HEK293 (cell line): ENCODE results near the gene CAPN10.
A peak's percentile ranks its signal among the peaks of the same experiment; 100 is the strongest.

Source experiments
- CTCF ChIA-PET: fragments of 350-600 bp; formaldehyde crosslinking; extraction: SDS; loops from one replicate; lab custom pipeline; 2021; ENCODE audit warnings: antibody characterized with exemption; lab: Yijun Ruan, JAX
- POLR2A ChIA-PET: fragments of 300-600 bp; formaldehyde crosslinking; extraction: SDS; loops from one replicate; lab custom pipeline; 2020; ENCODE audit warnings: antibody characterized with exemption, inconsistent platforms; lab: Yijun Ruan, JAX
- H3K27ac ChIP-seq: fragments of 200-500 bp; sonication (Bioruptor generic); 2 replicates; pipeline ENCODE4 v1.5.1; 2014; ENCODE audit warnings: low read depth, low read length, control low read depth, inconsistent platforms; ENCODE audit errors: extremely low read depth
- H3K36me3 ChIP-seq, 2 experiments: fragments of 200-500 bp in 1 of 2; sonication (Bioruptor generic) in 1 of 2; 1 replicate in 1 of 2; 2 replicates in 1 of 2; pipeline ENCODE4 v1.5.1; 2014 to 2017; ENCODE audit warnings: inconsistent platforms in 2 of 2, low read length in 2 of 2; ENCODE audit not compliant: control insufficient read depth in 2 of 2, insufficient read depth in 1 of 2
- H3K4me1 ChIP-seq: fragments of 200-500 bp; sonication (Bioruptor generic); 2 replicates; pipeline ENCODE4 v1.5.1; 2014; ENCODE audit warnings: mild to moderate bottlenecking, low read length, inconsistent platforms; ENCODE audit not compliant: control insufficient read depth, insufficient read depth
- H3K4me3 ChIP-seq: 2 replicates; pipeline ENCODE4 v1.5.1; 2011; ENCODE audit warnings: low read depth, mild to moderate bottlenecking, control low read depth, low read length, moderate library complexity
- H3K9me3 ChIP-seq: fragments of 200-500 bp; sonication (Bioruptor generic); 2 replicates; pipeline ENCODE4 v1.5.1; 2014; ENCODE audit warnings: low read depth, low read length, inconsistent platforms; ENCODE audit not compliant: control insufficient read depth, insufficient read depth
- BCL6B ChIP-seq: fragments of 450-650 bp; formaldehyde crosslinking; IDR thresholded peaks from 2 replicates; pipeline ENCODE4 v1.5.1; 2017; ENCODE audit warnings: missing biosample characterization, missing genetic modification characterization
- GFI1B ChIP-seq: fragments of 450-650 bp; formaldehyde crosslinking; IDR thresholded peaks from 2 replicates; pipeline ENCODE4 v1.5.1; 2016; ENCODE audit warnings: missing biosample characterization, missing genetic modification characterization
- KLF10 ChIP-seq: fragments of 450-650 bp; IDR thresholded peaks from 2 replicates; pipeline ENCODE4 v1.5.1; 2018; ENCODE audit warnings: missing biosample characterization, mild to moderate bottlenecking, missing genetic modification characterization
- SCRT1 ChIP-seq: fragments of 450-650 bp; formaldehyde crosslinking; IDR thresholded peaks from 2 replicates; pipeline ENCODE4 v1.5.1; 2016; ENCODE audit warnings: missing biosample characterization, missing genetic modification characterization, borderline replicate concordance
- SCRT2 ChIP-seq: fragments of 450-650 bp; formaldehyde crosslinking; IDR thresholded peaks from 2 replicates; pipeline ENCODE4 v1.5.1; 2016; ENCODE audit warnings: missing biosample characterization, missing genetic modification characterization
- SETDB1 ChIP-seq: IDR thresholded peaks from one replicate; pipeline ENCODE4 v1.6.1; 2017; ENCODE audit warnings: mild to moderate bottlenecking, low read length, moderate library complexity, mixed read lengths; ENCODE audit not compliant: insufficient read length
- SP7 ChIP-seq: fragments of 450-650 bp; formaldehyde crosslinking; IDR thresholded peaks from 2 replicates; pipeline ENCODE4 v1.5.1; 2016; ENCODE audit warnings: missing biosample characterization, missing genetic modification characterization
- TRIM28 ChIP-seq: IDR thresholded peaks from 2 replicates; pipeline ENCODE4 v1.6.1; 2011; ENCODE audit warnings: low read length, control low read depth, borderline replicate concordance
- ZBTB6 ChIP-seq: fragments of 450-650 bp; formaldehyde crosslinking; IDR thresholded peaks from 2 replicates; pipeline ENCODE4 v1.5.1; 2017; ENCODE audit warnings: missing biosample characterization, missing genetic modification characterization
- ZFP69B ChIP-seq: fragments of 450-650 bp; formaldehyde crosslinking; IDR thresholded peaks from 2 replicates; pipeline ENCODE4 v1.5.1; 2016; ENCODE audit warnings: missing biosample characterization, missing genetic modification characterization
- ZNF121 ChIP-seq: fragments of 450-650 bp; formaldehyde crosslinking; IDR thresholded peaks from 2 replicates; pipeline ENCODE4 v1.5.1; 2016; ENCODE audit warnings: missing biosample characterization, missing genetic modification characterization
- ZNF132 ChIP-seq: fragments of 450-650 bp; formaldehyde crosslinking; IDR thresholded peaks from 2 replicates; pipeline ENCODE4 v1.5.1; 2017; ENCODE audit warnings: missing biosample characterization, missing genetic modification characterization, borderline replicate concordance
- ZNF148 ChIP-seq: fragments of 450-650 bp; formaldehyde crosslinking; IDR thresholded peaks from 2 replicates; pipeline ENCODE4 v1.5.0; 2017; ENCODE audit warnings: missing biosample characterization, missing genetic modification characterization, borderline replicate concordance
- ZNF184 ChIP-seq: fragments of 450-650 bp; IDR thresholded peaks from 2 replicates; pipeline ENCODE4 v1.5.1; 2018; ENCODE audit warnings: missing biosample characterization, mild to moderate bottlenecking, missing genetic modification characterization
- ZNF354C ChIP-seq: fragments of 450-650 bp; formaldehyde crosslinking; IDR thresholded peaks from 2 replicates; pipeline ENCODE4 v1.5.1; 2016; ENCODE audit warnings: missing biosample characterization, missing genetic modification characterization, low read depth, borderline replicate concordance
- ZNF513 ChIP-seq: fragments of 450-650 bp; IDR thresholded peaks from 2 replicates; pipeline ENCODE4 v1.5.1; 2018; ENCODE audit warnings: missing biosample characterization, missing genetic modification characterization
- ZNF548 ChIP-seq: fragments of 450-650 bp; formaldehyde crosslinking; IDR thresholded peaks from 2 replicates; pipeline ENCODE4 v1.5.1; 2016; ENCODE audit warnings: missing biosample characterization, missing genetic modification characterization
- ZNF585B ChIP-seq: fragments of 450-650 bp; formaldehyde crosslinking; IDR thresholded peaks from 2 replicates; pipeline ENCODE4 v1.5.1; 2016; ENCODE audit warnings: missing biosample characterization, missing genetic modification characterization
- ZNF843 ChIP-seq: fragments of 450-650 bp; formaldehyde crosslinking; IDR thresholded peaks from 2 replicates; pipeline ENCODE4 v1.5.1; 2016; ENCODE audit warnings: missing biosample characterization, missing genetic modification characterization
- TF ChIP-seq, protein P1 (sequence below): fragments of 450-650 bp; formaldehyde crosslinking; IDR thresholded peaks from 2 replicates; pipeline ENCODE4 v1.5.1; 2017; ENCODE audit warnings: missing biosample characterization, missing genetic modification characterization
- TF ChIP-seq, protein P2 (sequence below): fragments of 450-650 bp; formaldehyde crosslinking; conservative IDR thresholded peaks from 2 replicates; pipeline ENCODE4 v1.5.1; 2016; ENCODE audit warnings: low read depth, missing biosample characterization, missing genetic modification characterization

The CAPN10 gene

DNA sequence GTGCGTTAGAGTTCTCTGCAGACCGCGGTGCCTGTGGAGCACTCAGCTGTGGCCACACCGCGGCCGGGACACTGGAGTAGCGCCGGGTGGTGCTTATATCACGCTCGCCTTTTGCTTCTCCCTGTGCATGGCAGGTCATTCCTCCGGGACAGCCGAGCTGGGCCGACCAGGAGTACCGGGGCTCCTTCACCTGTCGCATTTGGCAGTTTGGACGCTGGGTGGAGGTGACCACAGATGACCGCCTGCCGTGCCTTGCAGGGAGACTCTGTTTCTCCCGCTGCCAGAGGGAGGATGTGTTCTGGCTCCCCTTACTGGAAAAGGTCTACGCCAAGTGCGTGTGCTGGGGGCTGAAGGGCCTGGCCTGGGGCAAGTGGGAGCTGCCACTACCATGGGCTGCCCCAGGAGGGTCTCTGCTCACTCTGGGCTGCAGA, 4.2 kb downstream of the CAPN10 start:
- Histone ChIP-seq H3K27ac (no peak overlapping the region), H3K4me3 (no peak overlapping the region), H3K36me3 (peaks cover 5 to 53% of the 10 kb centered on the region in 2 experiments; a peak in 2 of 3 replicates), H3K4me1 (peaks cover 7% of the 10 kb centered on the region), H3K9me3 (no peaks in the 10 kb centered on the region)
- ChIA-PET POLR2A (no interaction called here), CTCF (no interaction called here)
- TF ChIP-seq SCRT1 (tag by site-specific recombination) = 0 out of 2 replicates have a peak, but pooled peaks have one; percentile 13
- no peak for TF ChIP-seq ZNF585B (tag by site-specific recombination)
- TF ChIP-seq ZBTB6 = no peak
- peak; percentile 42 for TF ChIP-seq SCRT2 (tag by site-specific recombination)

DNA sequence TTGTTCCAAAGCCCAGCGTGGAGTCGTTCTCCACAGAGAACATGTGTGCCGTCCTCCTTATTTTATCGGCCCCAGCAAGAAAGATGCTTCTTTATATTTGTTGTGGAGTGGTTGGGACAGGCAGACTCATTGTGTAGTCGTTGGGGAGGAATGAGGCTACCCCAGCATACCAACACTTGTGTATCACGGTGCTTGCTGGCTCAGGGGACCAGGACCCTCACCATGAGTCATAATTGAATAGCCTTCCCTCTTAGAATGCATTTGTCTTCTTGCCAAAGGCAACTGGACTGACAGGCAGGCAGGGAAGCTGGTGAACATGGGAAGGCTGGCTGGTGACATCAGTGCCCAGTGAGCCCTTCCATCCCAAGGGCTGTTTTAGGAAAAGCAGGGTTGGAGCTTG, 4.7 kb downstream of the CAPN10 start:
- Histone ChIP-seq H3K4me3 (no peak overlapping the region), H3K4me1 (peaks cover 7% of the 10 kb centered on the region)
- CTCF ChIA-PET = no interaction called here

More for the DNA sequence above, 4.7 kb downstream of the CAPN10 start:
- H3K9me3 ChIP-seq = no peaks in the 10 kb centered on the region
- no peak overlapping the region for H3K27ac ChIP-seq
- peaks cover 5 to 59% of the 10 kb centered on the region in 2 experiments; a peak in 2 of 3 replicates for H3K36me3 ChIP-seq
- POLR2A ChIA-PET = no interaction called here
- TF ChIP-seq ZNF513 (tag by site-specific recombination) (no peak), KLF10 (tag by site-specific recombination) (no peak), ZNF121 (no peak), ZNF354C (no peak), TRIM28 (no peak), ZFP69B (tag by site-specific recombination) (no peak), SETDB1 (no peak), ZNF548 (no peak), ZNF132 (tag by site-specific recombination) (no peak), ZNF148 (no peak), BCL6B (tag by site-specific recombination) (no peak), ZNF184 (tag by site-specific recombination) (no peak), ZNF843 (tag by site-specific recombination) (no peak), SP7 (tag by site-specific recombination) (no peak), GFI1B (no peak)
- TF ChIP-seq, protein P1, sequence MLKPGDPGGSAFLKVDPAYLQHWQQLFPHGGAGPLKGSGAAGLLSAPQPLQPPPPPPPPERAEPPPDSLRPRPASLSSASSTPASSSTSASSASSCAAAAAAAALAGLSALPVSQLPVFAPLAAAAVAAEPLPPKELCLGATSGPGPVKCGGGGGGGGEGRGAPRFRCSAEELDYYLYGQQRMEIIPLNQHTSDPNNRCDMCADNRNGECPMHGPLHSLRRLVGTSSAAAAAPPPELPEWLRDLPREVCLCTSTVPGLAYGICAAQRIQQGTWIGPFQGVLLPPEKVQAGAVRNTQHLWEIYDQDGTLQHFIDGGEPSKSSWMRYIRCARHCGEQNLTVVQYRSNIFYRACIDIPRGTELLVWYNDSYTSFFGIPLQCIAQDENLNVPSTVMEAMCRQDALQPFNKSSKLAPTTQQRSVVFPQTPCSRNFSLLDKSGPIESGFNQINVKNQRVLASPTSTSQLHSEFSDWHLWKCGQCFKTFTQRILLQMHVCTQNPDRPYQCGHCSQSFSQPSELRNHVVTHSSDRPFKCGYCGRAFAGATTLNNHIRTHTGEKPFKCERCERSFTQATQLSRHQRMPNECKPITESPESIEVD (tag by site-specific recombination) = no peak
- TF ChIP-seq, protein P2, sequence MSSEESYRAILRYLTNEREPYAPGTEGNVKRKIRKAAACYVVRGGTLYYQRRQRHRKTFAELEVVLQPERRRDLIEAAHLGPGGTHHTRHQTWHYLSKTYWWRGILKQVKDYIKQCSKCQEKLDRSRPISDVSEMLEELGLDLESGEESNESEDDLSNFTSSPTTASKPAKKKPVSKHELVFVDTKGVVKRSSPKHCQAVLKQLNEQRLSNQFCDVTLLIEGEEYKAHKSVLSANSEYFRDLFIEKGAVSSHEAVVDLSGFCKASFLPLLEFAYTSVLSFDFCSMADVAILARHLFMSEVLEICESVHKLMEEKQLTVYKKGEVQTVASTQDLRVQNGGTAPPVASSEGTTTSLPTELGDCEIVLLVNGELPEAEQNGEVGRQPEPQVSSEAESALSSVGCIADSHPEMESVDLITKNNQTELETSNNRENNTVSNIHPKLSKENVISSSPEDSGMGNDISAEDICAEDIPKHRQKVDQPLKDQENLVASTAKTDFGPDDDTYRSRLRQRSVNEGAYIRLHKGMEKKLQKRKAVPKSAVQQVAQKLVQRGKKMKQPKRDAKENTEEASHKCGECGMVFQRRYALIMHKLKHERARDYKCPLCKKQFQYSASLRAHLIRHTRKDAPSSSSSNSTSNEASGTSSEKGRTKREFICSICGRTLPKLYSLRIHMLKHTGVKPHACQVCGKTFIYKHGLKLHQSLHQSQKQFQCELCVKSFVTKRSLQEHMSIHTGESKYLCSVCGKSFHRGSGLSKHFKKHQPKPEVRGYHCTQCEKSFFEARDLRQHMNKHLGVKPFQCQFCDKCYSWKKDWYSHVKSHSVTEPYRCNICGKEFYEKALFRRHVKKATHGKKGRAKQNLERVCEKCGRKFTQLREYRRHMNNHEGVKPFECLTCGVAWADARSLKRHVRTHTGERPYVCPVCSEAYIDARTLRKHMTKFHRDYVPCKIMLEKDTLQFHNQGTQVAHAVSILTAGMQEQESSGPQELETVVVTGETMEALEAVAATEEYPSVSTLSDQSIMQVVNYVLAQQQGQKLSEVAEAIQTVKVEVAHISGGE (tag by site-specific recombination) = no peak
